ENCODE measurements around the gene TECRL.

The TECRL gene

GRCh38 chr4:64417974-64418373, 8.7 kb upstream of the TECRL start:
- Histone ChIP-seq H3K4me2 (ENCODE audit: low read length) (no peak overlapping the region), H3K4me1 (ENCODE audit: insufficient read depth, low read length, severe bottlenecking) (no peaks in the 10 kb centered on the region), H3K27me3 (ENCODE audit: insufficient read depth, low read length) (no peaks in the 10 kb centered on the region), H3K9me2 (ENCODE audit: low read depth, low read length) (no peaks in the 10 kb centered on the region), H3F3A (ENCODE audit: insufficient read depth, low read length) (no peaks in the 10 kb centered on the region), H2AFZ (ENCODE audit: low read length) (no peak overlapping the region), H3K4me3 (ENCODE audit: low read depth, low read length, poor library complexity, severe bottlenecking) (no peak overlapping the region), H3K36me3 (ENCODE audit: insufficient read depth, low read length) (no peaks in the 10 kb centered on the region), H4K20me1 (ENCODE audit: insufficient read depth, low read length) (no peaks in the 10 kb centered on the region), H3K9ac (ENCODE audit: low read length) (no peak overlapping the region), H3K27ac (ENCODE audit: low read depth, low read length, poor library complexity, severe bottlenecking) (no peak overlapping the region), H3K79me2 (ENCODE audit: insufficient read depth, low read length) (no peaks in the 10 kb centered on the region), H3K9me3 (ENCODE audit: low read length) (no peaks in the 10 kb centered on the region)
- TF ChIP-seq CTCF (IDR thresholded peaks at IDR 0.05; ENCODE audit: low read length) (no peak), EZH2 (IDR thresholded peaks at IDR 0.05; ENCODE audit: borderline replicate concordance, low read length) (no peak)

GRCh38 chr4:64407000-64407399, 2.2 kb downstream of the TECRL start:
- Histone ChIP-seq H4K20me1 (ENCODE audit: insufficient read depth, low read length) (no peaks in the 10 kb centered on the region), H3K27me3 (ENCODE audit: insufficient read depth, low read length) (no peaks in the 10 kb centered on the region), H3K4me2 (ENCODE audit: low read length) (no peak overlapping the region), H2AFZ (ENCODE audit: low read length) (no peak overlapping the region), H3K9me3 (ENCODE audit: low read length) (no peaks in the 10 kb centered on the region), H3K9me2 (ENCODE audit: low read depth, low read length) (no peaks in the 10 kb centered on the region), H3K9ac (ENCODE audit: low read length) (no peak overlapping the region), H3K36me3 (ENCODE audit: insufficient read depth, low read length) (no peaks in the 10 kb centered on the region), H3K79me2 (ENCODE audit: insufficient read depth, low read length) (no peaks in the 10 kb centered on the region), H3K4me1 (ENCODE audit: insufficient read depth, low read length, severe bottlenecking) (no peaks in the 10 kb centered on the region), H3K27ac (ENCODE audit: low read depth, low read length, poor library complexity, severe bottlenecking) (no peak overlapping the region), H3F3A (ENCODE audit: insufficient read depth, low read length) (no peaks in the 10 kb centered on the region), H3K4me3 (ENCODE audit: low read depth, low read length, poor library complexity, severe bottlenecking) (no peak overlapping the region)
- TF ChIP-seq CTCF (IDR thresholded peaks at IDR 0.05; ENCODE audit: low read length): no peak
- TF ChIP-seq EZH2 (IDR thresholded peaks at IDR 0.05; ENCODE audit: borderline replicate concordance, low read length): no peak

DNA sequence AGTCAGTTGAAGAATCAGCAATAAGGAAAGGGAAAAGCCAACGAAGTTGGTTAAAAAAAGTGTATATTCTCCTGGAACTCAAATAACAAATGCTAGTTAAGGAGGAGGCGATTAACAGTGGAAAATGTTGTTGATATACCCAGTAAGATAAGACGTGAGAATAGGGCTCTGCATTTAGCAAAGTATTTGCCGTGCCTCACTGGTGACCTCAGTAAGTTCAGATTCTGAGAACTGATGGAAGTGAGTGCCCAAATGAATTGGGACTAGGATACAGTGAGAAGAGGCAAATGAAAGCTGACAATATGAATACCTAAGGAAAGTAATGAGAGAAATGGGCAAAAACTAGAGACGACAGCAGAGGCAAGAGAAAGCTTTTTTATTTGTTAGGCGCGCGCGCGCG, 3.5 kb downstream of the TECRL start:
- Histone ChIP-seq H3F3A (ENCODE audit: insufficient read depth, low read length) (no peaks in the 10 kb centered on the region), H3K4me2 (ENCODE audit: low read length) (no peak overlapping the region), H3K9me3 (ENCODE audit: low read length) (no peaks in the 10 kb centered on the region), H4K20me1 (ENCODE audit: insufficient read depth, low read length) (no peaks in the 10 kb centered on the region), H3K36me3 (ENCODE audit: insufficient read depth, low read length) (no peaks in the 10 kb centered on the region), H3K4me3 (ENCODE audit: low read depth, low read length, poor library complexity, severe bottlenecking) (no peak overlapping the region), H2AFZ (ENCODE audit: low read length) (no peak overlapping the region), H3K27me3 (ENCODE audit: insufficient read depth, low read length) (no peaks in the 10 kb centered on the region), H3K9me2 (ENCODE audit: low read depth, low read length) (no peaks in the 10 kb centered on the region), H3K9ac (ENCODE audit: low read length) (no peak overlapping the region), H3K79me2 (ENCODE audit: insufficient read depth, low read length) (no peaks in the 10 kb centered on the region), H3K4me1 (ENCODE audit: insufficient read depth, low read length, severe bottlenecking) (no peaks in the 10 kb centered on the region), H3K27ac (ENCODE audit: low read depth, low read length, poor library complexity, severe bottlenecking) (no peak overlapping the region)
- no peak for TF ChIP-seq CTCF (IDR thresholded peaks at IDR 0.05; ENCODE audit: low read length)
- TF ChIP-seq EZH2 (IDR thresholded peaks at IDR 0.05; ENCODE audit: borderline replicate concordance, low read length): no peak
